ACHN (cell line): ENCODE results near the gene TRA2A.
A peak's percentile ranks its signal among the peaks of the same experiment; 100 is the strongest.
"Not testable (repeated sequence)": the region's sequence is repeated elsewhere in the genome, so short reads cannot be mapped to it uniquely, and the experiment has no call there.

Experiments used
- DNase-seq: peaks from one replicate; pipeline ENCODE4 v3.0.0-alpha.2; 2015
- in situ Hi-C: cut with HindIII; loops from 2 replicates; pipeline ENCODE4 v1.10.0; 2017; ENCODE audit warnings: low sequenced_read_pairs, low pct_ligation_motif_present, low pct_unique_long_range_greater_than_20kb

The TRA2A gene

DNA sequence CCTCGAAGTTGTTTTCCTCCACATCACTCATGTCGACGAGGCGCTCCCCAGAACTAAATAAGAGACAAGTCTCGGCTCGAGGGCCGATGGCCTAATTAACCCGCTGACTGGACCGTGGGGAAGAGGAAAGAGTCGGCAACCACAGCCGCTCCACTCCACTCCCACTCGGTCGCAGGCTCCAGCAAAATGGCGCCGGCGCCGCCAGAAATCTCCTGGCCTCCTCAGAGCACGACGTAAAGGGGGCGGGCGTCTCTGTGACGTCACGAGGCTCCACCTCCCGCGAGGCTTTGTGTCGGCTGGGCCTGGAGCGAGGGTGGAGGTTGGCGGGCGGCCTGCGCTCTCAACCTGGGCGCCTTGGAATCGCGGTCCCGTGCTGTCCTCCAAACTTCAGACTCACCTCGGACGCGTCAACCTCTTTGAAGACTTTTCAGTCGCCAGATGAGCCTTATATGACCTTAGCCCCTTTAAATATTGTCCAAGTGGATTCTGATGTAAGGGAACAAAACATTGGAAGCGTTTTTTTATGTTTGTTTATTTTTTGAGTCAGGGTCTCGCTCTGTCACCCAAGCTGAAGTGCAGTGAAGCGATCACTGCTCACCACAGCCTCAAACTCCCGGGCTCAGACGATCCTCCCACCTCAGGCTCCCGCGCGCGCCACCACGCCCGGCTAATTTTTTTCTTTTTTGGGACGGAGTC lies at the start of gene TRA2A:
Gene TRA2A, minus strand, starts transcription at position 188 of the 696 bp plus-strand sequence. Its CDS starts 157 bp downstream, at position 31.
- peak; percentile 99 for DNase-seq
- in situ Hi-C loops = no loop called here

DNA sequence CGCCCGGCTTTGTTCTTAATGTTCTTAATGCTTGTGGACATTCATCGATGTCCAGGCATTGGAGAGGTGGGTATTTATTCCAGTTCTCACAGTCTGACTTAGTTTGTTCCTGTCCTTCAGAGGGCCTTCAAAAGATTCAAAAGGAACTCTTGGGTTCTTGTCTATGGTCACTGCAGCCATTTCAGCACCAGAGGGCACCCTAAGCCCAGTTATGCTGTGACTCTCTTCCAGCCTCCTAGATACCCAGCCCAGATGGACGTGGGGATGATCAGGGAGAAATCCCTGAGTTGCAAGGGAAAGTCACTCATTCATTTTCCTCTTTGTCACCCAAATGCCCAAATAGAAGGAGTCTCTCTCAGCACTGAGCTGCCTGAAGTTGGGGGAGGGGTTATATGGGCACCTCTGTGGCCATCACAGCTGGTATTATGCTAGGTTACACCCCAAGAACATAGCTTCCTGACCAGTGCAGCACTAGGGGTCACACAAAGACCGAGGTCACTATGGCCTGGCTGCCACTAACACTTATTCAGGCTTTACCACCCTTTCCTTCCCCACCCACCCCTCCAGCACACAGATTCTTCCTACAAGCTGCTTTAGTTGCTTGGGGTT lies 38.9 kb upstream of the TRA2A start:
- DNase-seq = peak; percentile 84
- in situ Hi-C loops = loop anchor here (10.0 kb wide), 1 partner anchor 144 kb away; the partner anchor contains the start of gene STK31

DNA sequence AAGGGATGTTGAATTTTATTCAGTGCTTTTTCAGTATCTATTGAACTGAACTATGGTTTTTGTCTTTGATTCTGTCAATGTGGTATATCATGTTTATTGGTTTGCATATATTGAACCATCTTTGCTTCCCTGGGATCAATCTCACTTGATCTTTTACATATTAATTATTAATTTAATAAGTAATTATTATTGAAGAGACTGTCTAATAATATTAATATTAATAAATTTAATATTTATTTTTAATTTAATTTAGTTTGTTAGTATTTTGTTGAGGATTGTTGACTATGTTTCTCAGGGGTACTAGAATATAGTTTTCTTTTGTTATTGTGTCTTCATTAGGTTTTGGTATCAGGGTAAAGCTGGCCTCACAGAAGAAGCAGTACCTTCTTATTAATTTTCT lies 26.5 kb upstream of the TRA2A start:
- in situ Hi-C loops = no loop called here
- no peak for DNase-seq

DNA sequence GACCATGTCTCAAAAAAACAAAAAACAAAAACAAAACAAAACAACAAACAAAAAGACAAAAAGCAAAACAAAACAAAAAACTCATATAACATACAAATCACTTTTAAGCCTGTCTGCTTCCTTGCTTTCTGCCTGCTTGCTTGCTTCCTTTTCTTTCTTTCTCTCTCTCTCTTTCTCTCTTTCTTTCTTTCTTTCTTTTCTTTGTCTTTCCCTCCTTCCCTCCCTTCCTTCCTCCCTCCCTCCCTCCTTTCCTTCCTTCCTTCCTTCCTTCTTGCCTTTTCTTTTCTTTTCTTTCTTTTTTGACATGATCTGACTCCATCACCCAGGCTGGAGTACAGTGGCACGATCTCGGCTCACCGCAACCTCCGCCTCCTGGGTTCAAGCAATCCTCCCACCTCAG lies 15.9 kb upstream of the TRA2A start:
- no peak for DNase-seq
- in situ Hi-C loops = no loop called here

DNA sequence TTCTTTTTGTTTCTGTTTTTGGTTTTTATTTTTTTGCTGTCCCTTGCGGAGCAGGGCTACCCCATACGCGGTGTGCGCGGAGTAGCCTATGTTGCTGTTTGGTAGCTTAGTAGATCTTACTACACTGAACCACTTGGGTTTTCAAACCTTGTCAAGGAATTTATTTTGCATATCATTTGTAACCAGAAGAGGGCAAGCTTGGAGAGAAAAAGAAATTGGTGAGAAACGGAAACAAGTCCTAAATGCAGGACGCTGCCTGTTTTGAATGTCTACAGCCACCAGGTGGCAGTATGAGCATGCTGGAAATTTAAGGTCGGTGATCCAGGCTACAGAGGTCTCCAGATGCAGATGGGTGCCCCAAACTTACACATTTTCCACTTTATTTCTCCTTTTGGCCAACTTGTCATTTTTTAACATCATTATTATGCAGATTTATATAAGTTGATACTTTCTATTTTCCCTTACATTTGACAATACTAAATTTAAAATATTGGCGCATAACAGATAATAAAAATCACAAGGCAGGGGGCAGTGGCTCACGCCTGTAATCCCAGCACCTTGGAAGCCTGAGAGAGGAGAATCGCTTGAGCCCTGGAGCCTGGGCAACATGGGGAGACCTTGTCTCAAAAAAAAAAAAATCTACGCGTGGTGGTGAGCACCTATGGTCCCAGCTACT lies 15.3 kb upstream of the TRA2A start:
- in situ Hi-C loops = no loop called here
- DNase-seq = peak; percentile 94

DNA sequence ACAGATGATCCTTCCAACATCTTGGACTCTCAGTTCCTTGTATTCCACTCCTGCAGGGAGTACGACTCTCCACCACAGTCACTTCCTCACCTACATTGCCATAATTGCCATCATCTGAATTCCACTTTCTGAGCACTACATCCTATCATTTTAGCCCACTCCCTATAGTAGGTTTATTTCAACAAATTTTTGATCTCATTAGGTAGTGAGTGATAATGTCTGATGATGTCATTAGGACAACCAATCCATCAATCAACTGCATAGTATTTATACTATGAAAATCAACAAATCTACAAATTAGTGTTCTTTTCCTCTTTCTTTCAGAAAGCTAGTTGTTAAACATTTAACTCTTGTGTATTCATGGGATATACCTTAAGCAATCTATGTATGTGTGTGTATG lies 13.7 kb upstream of the TRA2A start:
- in situ Hi-C loops = no loop called here

DNA sequence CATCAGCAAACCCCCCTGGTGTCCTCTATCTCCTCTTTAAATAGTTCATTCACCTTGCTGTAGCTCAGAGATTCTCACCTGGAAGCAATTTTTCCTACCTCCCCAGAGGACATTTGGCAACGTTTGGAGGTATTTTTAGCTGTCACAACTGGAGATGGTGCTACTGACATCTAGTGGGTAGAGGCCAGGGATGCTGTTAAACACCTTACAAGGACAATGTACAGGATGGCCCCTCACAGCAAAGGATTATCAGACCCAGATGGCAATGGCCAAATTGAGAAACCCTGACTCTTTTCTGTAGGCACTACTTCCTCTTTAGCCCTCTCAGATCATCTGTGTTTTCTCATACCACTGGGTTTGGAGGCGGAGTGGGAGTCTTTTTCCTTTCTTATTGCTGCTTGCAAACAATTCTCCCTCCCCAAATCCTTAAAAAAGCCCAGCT lies 13.2 kb upstream of the TRA2A start:
- in situ Hi-C loops = no loop called here
- peak; percentile 47 for DNase-seq

More for the DNA sequence above, 13.7 kb upstream of the TRA2A start:
- no peak for DNase-seq

DNA sequence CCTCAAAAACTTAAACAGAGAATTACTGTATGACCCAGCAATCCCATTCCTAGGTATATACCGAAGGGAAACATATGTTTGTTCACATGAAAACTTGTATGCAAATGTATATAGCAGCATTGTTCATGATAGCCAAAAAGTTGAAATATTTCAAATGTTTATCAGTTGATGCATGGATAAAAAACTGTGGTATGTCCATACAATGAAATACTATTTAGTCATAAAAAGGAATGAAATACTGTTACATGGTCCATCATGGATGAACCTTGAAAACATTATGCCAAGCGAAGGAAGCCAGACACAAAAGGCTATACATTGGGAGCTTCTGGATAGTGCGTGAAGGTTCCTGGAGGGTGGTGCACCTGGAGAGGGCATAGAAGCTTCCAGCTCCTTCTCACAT lies 11.0 kb upstream of the TRA2A start:
- no peak for DNase-seq
- in situ Hi-C loops = no loop called here

DNA sequence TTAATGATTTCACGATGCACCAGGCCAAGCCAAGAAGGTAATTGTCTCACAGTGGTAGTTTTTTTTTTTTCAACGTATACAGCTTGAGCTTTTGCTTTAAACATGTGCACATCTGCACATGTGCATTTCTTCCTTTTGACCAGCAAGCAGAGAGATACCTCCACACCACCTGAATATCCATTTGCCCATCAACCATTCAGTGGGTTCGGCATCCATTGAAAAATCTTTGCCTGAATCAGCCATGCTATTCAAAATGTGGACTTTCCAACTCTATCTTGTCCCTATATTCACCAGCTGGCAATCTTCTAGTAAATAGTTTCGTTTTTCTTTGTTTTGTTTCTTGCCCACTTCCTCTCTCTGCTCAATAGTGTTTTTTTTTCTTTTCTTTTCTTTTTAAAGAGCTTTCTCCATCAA lies 7.7 kb upstream of the TRA2A start:
- in situ Hi-C loops = no loop called here
- DNase-seq = no peak

DNA sequence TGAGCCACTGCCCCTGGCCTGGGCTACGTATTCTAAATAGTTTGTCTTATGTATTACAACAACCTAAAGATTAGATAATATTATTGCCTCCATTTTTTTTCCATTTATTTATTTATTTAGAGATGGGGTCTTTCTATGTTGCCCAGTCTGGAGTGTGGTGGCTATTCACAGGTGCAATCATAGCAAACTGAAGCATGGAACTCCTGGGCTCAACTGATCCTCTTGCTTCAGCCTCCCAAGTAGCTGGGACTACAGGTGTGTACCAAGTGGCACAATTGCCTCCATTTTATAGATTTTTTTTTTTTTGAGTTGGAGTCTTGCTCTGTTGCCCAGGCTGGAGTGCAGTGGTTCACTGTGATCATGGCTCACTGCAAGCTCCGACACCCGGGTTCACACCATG lies 6.5 kb upstream of the TRA2A start:
- in situ Hi-C loops = no loop called here
- no peak for DNase-seq

DNA sequence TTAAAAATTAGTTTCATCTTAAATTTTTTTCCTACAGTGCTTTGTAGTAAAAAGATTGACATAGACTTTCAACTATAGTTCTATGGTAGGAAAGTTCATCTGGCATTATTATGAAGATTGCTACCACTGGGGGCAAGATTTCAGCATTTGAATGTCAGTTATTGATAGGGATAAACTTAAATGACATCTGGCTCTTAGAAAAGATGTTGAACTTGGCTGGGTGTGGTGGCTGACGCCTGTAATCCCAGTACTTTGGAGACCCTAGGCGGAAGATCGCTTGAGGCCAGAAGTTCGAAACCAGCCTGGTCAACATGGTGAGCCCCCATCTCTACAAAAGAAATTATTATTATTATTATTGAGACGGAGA lies 1.4 kb upstream of the TRA2A start:
- DNase-seq = no peak
- in situ Hi-C loops = no loop called here

DNA sequence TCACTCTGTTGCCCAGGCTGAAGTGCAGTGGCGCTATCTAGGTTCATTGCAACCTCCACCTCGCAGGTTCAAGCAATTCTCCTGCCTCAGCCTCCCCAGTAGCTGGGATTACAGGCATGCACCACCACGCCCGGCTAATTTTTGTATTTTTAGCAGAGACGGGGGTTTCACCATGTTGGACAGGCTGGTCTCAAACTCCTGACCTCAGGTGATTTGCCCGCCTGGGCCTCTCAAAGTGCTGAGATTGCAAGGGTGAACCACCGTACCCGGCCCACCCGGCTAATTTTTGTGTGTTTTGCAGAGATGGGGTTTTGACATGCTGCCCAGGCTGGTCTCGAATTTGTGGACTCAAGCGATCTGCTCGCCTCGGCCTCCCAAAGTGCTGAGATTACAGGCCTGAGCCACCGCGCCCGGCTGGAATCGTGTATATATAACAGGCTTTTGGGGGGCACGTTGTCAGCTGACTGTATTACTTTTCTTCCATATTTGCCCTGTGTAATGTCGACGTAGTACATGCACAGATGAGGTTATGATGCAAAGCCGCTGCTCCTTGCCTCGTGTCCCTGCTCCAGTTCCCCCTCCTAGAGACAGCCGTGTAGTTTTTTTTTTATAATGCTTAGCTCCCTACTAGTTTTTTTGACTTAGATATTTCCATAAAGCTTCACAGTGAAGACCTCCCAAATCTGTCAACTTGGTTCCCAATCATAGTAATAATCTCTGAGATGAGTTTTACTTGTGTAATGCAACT lies 883 bp upstream of the TRA2A start:
- DNase-seq = no peak
- in situ Hi-C loops = no loop called here

DNA sequence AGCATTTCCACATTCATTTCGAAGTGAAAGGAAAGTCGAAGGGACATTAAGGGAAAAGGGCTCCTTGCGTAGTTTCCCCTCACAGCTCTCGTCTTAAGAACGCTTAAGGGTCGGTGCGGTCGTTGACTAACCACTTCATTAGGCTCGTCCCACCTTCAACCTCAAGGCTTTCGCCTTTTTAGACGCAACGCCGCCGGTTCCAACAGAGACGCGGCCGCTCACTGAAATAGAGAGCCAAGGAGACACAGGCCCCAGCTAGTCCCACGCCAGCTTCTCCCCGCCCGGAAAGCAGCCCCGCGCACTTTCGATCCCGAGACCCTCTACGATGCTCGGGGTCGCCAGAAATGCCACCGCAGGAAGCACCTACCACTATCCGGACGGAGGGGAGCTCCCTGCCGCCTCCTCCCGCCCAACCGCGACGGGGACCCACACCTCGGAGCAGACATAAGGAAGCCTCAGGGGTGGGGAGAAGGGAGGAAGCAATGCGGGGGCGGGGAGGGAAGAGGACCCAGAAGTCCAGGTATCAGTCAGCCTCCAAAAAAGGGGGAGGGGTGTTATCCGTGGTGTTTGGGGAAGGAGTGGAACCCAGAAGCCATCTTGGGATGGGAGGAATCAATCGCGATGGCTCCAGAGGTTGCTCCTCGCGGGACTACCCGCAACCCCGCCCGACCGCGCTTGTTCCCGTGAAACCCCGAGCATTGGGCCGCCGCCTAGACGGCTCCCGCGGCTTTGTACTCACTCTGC lies 559 bp downstream of the TRA2A start:
- peak; percentile 69 for DNase-seq
- in situ Hi-C loops = no loop called here

DNA sequence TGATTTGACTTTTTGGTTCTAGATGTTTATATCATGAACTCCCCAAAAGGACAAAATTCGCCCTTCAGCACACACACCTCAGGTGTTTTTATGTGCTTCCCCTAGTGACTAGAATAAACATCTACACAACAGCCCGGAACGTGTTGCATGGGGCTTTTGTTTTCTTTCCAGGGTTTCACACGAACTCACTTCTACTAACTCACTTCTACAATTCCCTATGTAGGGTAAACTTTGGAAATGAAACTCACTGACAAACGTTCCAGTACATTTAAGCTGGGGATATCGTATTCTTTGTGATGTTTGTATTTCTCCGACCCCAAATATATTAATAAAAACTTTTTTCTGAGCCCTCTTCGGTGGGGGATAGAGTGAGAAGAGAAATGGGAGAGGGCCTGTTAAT lies 1.4 kb downstream of the TRA2A start:
- in situ Hi-C loops = no loop called here
- peak; percentile 64 for DNase-seq

DNA sequence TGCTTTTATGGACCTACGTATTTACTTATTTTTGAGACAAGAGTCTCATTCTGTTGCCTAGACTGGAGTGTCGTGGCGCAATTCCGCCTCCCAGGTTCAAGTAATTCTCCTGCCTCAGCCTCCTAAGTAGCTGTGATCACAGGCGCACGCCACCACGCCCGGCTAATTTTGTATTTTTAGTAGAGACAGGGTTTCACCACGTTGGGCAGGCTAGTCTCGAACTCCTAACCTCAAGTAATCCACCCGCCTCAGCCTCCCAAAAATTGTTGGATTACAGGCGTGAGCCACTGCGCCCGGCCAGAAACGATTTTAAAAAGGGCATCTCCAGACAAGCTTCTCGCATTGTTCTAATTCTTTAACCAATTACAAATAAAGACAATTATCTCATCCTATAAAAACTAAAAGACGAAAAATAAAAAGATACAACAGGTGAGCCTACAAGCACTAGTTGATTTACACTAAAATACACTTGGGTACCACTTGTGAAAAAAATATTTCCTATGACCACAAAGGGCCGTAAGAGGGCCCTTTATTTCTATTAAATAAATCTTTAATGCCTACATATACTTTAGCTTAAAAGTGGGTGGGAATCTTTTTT lies 2.4 kb downstream of the TRA2A start:
- DNase-seq = no peak
- in situ Hi-C loops = no loop called here

DNA sequence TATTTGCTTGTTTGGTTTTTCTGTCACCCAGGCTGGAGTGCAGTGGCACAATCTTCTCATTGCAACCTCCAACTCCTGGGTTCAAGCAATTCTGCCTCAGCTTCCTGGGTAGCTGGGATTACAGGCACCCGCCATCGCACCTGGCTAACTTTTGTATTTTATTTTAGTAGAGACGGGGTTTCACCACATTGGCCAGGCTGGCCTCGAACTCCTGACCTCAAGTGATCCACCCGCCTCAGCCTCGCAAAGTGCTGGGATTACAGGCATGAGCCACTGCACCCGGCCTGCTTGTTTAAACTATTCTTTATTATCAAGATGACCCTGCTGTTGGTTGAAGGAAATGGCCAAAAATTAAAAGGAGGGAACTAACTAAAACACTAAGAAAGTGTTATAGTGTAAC lies 6.2 kb downstream of the TRA2A start:
- DNase-seq, in situ Hi-C loops: not testable (repeated sequence)

DNA sequence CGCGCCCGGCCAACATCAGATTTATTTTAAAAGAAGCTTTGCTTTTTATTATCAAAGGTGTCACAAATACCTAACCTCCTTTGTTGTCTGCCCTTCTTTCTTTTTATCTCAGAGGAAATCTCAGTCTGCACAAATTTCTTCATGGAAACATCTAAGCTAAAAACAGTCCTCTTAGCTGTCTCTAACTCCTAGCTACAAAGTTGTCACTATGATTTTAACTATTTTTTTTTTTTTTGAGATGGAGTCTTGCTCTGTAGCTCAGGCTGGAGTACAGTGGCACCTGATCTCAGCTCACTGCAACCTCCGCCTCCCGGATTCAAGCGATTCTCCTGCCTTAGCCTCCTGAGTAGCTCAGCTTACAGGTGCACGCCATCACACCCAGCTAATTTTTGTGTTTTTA lies 7.3 kb downstream of the TRA2A start:
- no peak for DNase-seq
- in situ Hi-C loops = no loop called here

DNA sequence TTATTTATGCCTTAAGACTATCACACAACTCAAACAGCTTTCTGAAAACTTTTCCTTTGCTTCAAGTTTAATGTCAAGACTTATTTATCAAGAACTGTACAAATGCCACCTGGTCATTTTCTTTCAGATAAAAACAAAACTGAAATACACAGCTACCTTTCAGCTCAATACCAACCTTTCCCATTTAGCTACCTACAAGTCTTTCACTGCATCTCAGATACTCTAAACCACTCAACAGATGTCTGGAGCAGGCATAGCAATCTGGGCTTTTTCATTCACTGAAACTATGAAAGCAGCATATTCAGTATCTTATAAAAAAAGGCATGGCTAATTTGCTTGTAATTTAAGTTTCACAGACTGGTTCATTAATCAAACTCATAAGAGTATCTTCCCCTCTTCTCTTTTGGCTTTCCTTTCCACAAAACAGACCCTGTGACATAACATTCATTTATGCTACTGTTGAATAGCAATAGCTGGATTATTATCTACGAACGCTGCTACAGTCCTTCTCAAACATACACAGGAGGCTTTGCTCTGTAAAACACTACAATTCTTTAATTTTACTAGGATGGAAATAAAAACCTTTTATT lies 8.2 kb downstream of the TRA2A start:
- no peak for DNase-seq
- in situ Hi-C loops = no loop called here
